ENCODE results near the gene USP37. TPM values are rescaled to one million over a fixed set of nuclear protein-coding genes. Genes with fewer than 3 reads are reported as not detected.
A peak's percentile ranks its signal among the peaks of the same experiment; 100 is the strongest.

USP37 gene
- total and polyA plus RNA-seq, 5 donors from 2014 or later = 9.9 to 30.7 (median 11.9) TPM

- peaks cover 0 to 2% (median 0%) of the 10 kb centered on the region in 7 donors for H3K9me3 Mint-ChIP-seq
- DNase-seq (no peak), ATAC-seq (ENCODE audit: low read depth in 2 of 2) (no peak)
- H3K27ac Mint-ChIP-seq = peak overlapping the region in 2 of 3 donors; percentile 65 to 79
- Histone ChIP-seq H3K27ac (ENCODE audit: insufficient read depth, low read length, poor library complexity, severe bottlenecking) (peak overlapping the region; percentile 14), H3K4me3 (ENCODE audit: low read depth, low read length) (no peak overlapping the region), H3K27me3 (ENCODE audit: control insufficient read depth, insufficient read depth, low read length) (no peaks in the 10 kb centered on the region), H3K9me3 (ENCODE audit: control insufficient read depth in 2 of 2, low read length in 2 of 2) (no peaks in the 10 kb centered on the region), H3K36me3 (ENCODE audit: control insufficient read depth, insufficient read depth, low read length) (peaks cover 17% of the 10 kb centered on the region), H3K4me1 (ENCODE audit: control insufficient read depth, insufficient read depth, low read length, poor library complexity, severe bottlenecking) (peaks cover 73% of the 10 kb centered on the region)
- peaks cover 11% of the 10 kb centered on the region for H3K36me3 Mint-ChIP-seq
- peak overlapping the region; percentile 41 to 89 (median 73) for H3K4me3 Mint-ChIP-seq
- H3K4me1 Mint-ChIP-seq = peaks cover 6 to 63% (median 34%) of the 10 kb centered on the region in 4 donors
- no peaks in the 10 kb centered on the region for H3K27me3 Mint-ChIP-seq
Measured at GRCh38 chr2:218403810-218404209, 164.3 kb downstream of the USP37 start.

GRCh38 chr2:218402911-218403411 lies 165.2 kb downstream of the USP37 start:
- no peak overlapping the region for H3K27ac ChIP-seq (ENCODE audit: insufficient read depth, low read length, poor library complexity, severe bottlenecking)
- H3K27me3 Mint-ChIP-seq = no peaks in the 10 kb centered on the region
- peaks cover 82% of the 10 kb centered on the region for H3K4me1 ChIP-seq (ENCODE audit: control insufficient read depth, insufficient read depth, low read length, poor library complexity, severe bottlenecking)
- peaks cover 17% of the 10 kb centered on the region for H3K36me3 ChIP-seq (ENCODE audit: control insufficient read depth, insufficient read depth, low read length)
- H3K36me3 Mint-ChIP-seq = peaks cover 11% of the 10 kb centered on the region
- peak overlapping the region in 2 of 3 donors; percentile 65 to 66 for H3K27ac Mint-ChIP-seq
- ATAC-seq (ENCODE audit: low read depth in 2 of 2) (no peak), DNase-seq (no peak)
- peak overlapping the region in 3 of 4 donors; percentile 60 to 89 (median 80) for H3K4me3 Mint-ChIP-seq
- H3K9me3 Mint-ChIP-seq = peaks cover 0 to 2% (median 0%) of the 10 kb centered on the region in 7 donors
- no peaks in the 10 kb centered on the region for H3K27me3 ChIP-seq (ENCODE audit: control insufficient read depth, insufficient read depth, low read length)
- no peaks in the 10 kb centered on the region for H3K9me3 ChIP-seq (ENCODE audit: control insufficient read depth in 2 of 2, low read length in 2 of 2)
- peaks cover 6 to 60% (median 32%) of the 10 kb centered on the region in 4 donors for H3K4me1 Mint-ChIP-seq
- H3K4me3 ChIP-seq (ENCODE audit: low read depth, low read length) = no peak overlapping the region

- H3K27me3 Mint-ChIP-seq = no peaks in the 10 kb centered on the region
- peaks cover 6 to 61% (median 33%) of the 10 kb centered on the region in 4 donors for H3K4me1 Mint-ChIP-seq
- H3K27ac Mint-ChIP-seq = no peak overlapping the region
- H3K27me3 ChIP-seq (ENCODE audit: control insufficient read depth, insufficient read depth, low read length) = no peaks in the 10 kb centered on the region
- H3K4me3 ChIP-seq (ENCODE audit: low read depth, low read length) = no peak overlapping the region
- ATAC-seq (ENCODE audit: low read depth in 2 of 2) = no peak
- no peak overlapping the region for H3K27ac ChIP-seq (ENCODE audit: insufficient read depth, low read length, poor library complexity, severe bottlenecking)
- H3K36me3 ChIP-seq (ENCODE audit: control insufficient read depth, insufficient read depth, low read length) = peaks cover 17% of the 10 kb centered on the region
- H3K9me3 Mint-ChIP-seq = peaks cover 0 to 2% (median 0%) of the 10 kb centered on the region in 7 donors
- peaks cover 82% of the 10 kb centered on the region for H3K4me1 ChIP-seq (ENCODE audit: control insufficient read depth, insufficient read depth, low read length, poor library complexity, severe bottlenecking)
- no peaks in the 10 kb centered on the region for H3K9me3 ChIP-seq (ENCODE audit: control insufficient read depth in 2 of 2, low read length in 2 of 2)
- DNase-seq = no peak
- H3K36me3 Mint-ChIP-seq = peaks cover 11% of the 10 kb centered on the region
- H3K4me3 Mint-ChIP-seq = peak overlapping the region; percentile 57 to 89 (median 79)
Measured at GRCh38 chr2:218402491-218402901, 165.7 kb downstream of the USP37 start.

GRCh38 chr2:218401890-218402289 lies 166.3 kb downstream of the USP37 start:
- peaks cover 1 to 62% (median 31%) of the 10 kb centered on the region in 4 donors for H3K4me1 Mint-ChIP-seq
- DNase-seq (no peak), ATAC-seq (ENCODE audit: low read depth in 2 of 2) (no peak)
- H3K27me3 Mint-ChIP-seq = peaks cover 4% of the 10 kb centered on the region
- Histone ChIP-seq H3K27ac (ENCODE audit: insufficient read depth, low read length, poor library complexity, severe bottlenecking) (peak overlapping the region; percentile 23), H3K4me3 (ENCODE audit: low read depth, low read length) (no peak overlapping the region), H3K9me3 (ENCODE audit: control insufficient read depth in 2 of 2, low read length in 2 of 2) (no peaks in the 10 kb centered on the region), H3K4me1 (ENCODE audit: control insufficient read depth, insufficient read depth, low read length, poor library complexity, severe bottlenecking) (peaks cover 82% of the 10 kb centered on the region), H3K27me3 (ENCODE audit: control insufficient read depth, insufficient read depth, low read length) (no peaks in the 10 kb centered on the region), H3K36me3 (ENCODE audit: control insufficient read depth, insufficient read depth, low read length) (peaks cover 17% of the 10 kb centered on the region)
- H3K4me3 Mint-ChIP-seq = peak overlapping the region; percentile 89 to 97 (median 93)
- H3K27ac Mint-ChIP-seq = peak overlapping the region in 2 of 3 donors; percentile 51 to 74
- peaks cover 11% of the 10 kb centered on the region for H3K36me3 Mint-ChIP-seq
- peaks cover 0 to 2% (median 0%) of the 10 kb centered on the region in 7 donors for H3K9me3 Mint-ChIP-seq

GRCh38 chr2:218400930-218401881 lies 166.9 kb downstream of the USP37 start:
- Histone ChIP-seq H3K4me1 (ENCODE audit: control insufficient read depth, insufficient read depth, low read length, poor library complexity, severe bottlenecking) (peaks cover 84% of the 10 kb centered on the region), H3K4me3 (ENCODE audit: low read depth, low read length) (peak overlapping the region; percentile 32), H3K27ac (ENCODE audit: insufficient read depth, low read length, poor library complexity, severe bottlenecking) (peak overlapping the region; percentile 94), H3K27me3 (ENCODE audit: control insufficient read depth, insufficient read depth, low read length) (no peaks in the 10 kb centered on the region), H3K9me3 (ENCODE audit: control insufficient read depth in 2 of 2, low read length in 2 of 2) (no peaks in the 10 kb centered on the region), H3K36me3 (ENCODE audit: control insufficient read depth, insufficient read depth, low read length) (peaks cover 17% of the 10 kb centered on the region)
- Mint-ChIP-seq H3K4me3 (peak overlapping the region; percentile 89 to 97 (median 93)), H3K27me3 (peaks cover 7% of the 10 kb centered on the region), H3K36me3 (peaks cover 11% of the 10 kb centered on the region), H3K27ac (peak overlapping the region in 2 of 3 donors; percentile 51 to 74), H3K9me3 (peaks cover 0 to 2% (median 0%) of the 10 kb centered on the region in 7 donors), H3K4me1 (peaks cover 0 to 64% (median 29%) of the 10 kb centered on the region in 4 donors)
- ATAC-seq (ENCODE audit: low read depth in 2 of 2) (no peak), DNase-seq (no peak)

Other genes with a start within 250 kb of the USP37 start
- gene CATIP, start 211.5 kb downstream of the USP37 start, total RNA-seq = not detected
- gene CATIP, start 211.5 kb downstream of the USP37 start, polyA plus RNA-seq = not detected
- gene SLC11A1, start 186.1 kb downstream of the USP37 start, total RNA-seq = 0.54 TPM
- gene SLC11A1, start 186.1 kb downstream of the USP37 start, polyA plus RNA-seq = 1 to 10 TPM in 1 of 4 donors, under 1 TPM in 3; 0.47 to 1.4 (median 0.87) TPM
- gene CTDSP1, start 168.5 kb downstream of the USP37 start, total RNA-seq = 146 TPM
- gene CTDSP1, start 168.5 kb downstream of the USP37 start, polyA plus RNA-seq = 10 to 100 TPM; 18.8 to 29.4 (median 25.0) TPM
- gene VIL1, start 149.2 kb downstream of the USP37 start, total RNA-seq = 2.1 TPM
- under 1 TPM in 3 of 4 donors, not detected in 1; 0.08 to 0.28 (median 0.09) TPM for gene VIL1, start 149.2 kb downstream of the USP37 start, polyA plus RNA-seq
- gene CNOT9, start 488 bp upstream of the USP37 start, total RNA-seq = 61.0 TPM
- gene CNOT9, start 488 bp upstream of the USP37 start, polyA plus RNA-seq = 10 to 100 TPM; 15.1 to 27.0 (median 22.3) TPM
- 0.12 TPM for gene PLCD4, start 39.5 kb upstream of the USP37 start, total RNA-seq
- under 1 TPM in 2 of 4 donors, not detected in 2; 0.16 to 0.54 TPM for gene PLCD4, start 39.5 kb upstream of the USP37 start, polyA plus RNA-seq
- gene ZNF142, start 91.3 kb upstream of the USP37 start, total RNA-seq = 48.8 TPM
- gene ZNF142, start 91.3 kb upstream of the USP37 start, polyA plus RNA-seq = 1 to 10 TPM; 5.6 to 8.7 (median 6.4) TPM
- gene BCS1L, start 91.3 kb upstream of the USP37 start, total RNA-seq = 25.3 TPM
- 10 to 100 TPM; 11.7 to 15.3 (median 14.3) TPM for gene BCS1L, start 91.3 kb upstream of the USP37 start, polyA plus RNA-seq
- 19.5 TPM for gene RNF25, start 103.7 kb upstream of the USP37 start, total RNA-seq
- gene RNF25, start 103.7 kb upstream of the USP37 start, polyA plus RNA-seq = 10 to 100 TPM; 20.0 to 25.6 (median 22.7) TPM
- gene STK36, start 103.7 kb upstream of the USP37 start, total RNA-seq = 10.5 TPM
- gene STK36, start 103.7 kb upstream of the USP37 start, polyA plus RNA-seq = 1 to 10 TPM; 1.8 to 3.7 (median 2.6) TPM
- gene TTLL4, start 142.5 kb upstream of the USP37 start, total RNA-seq = 19.0 TPM
- 1 to 10 TPM; 4.1 to 6.7 (median 4.8) TPM for gene TTLL4, start 142.5 kb upstream of the USP37 start, polyA plus RNA-seq
- not detected for gene CYP27A1, start 213.8 kb upstream of the USP37 start, total RNA-seq
- under 1 TPM in 1 of 4 donors, not detected in 3; 0.13 TPM for gene CYP27A1, start 213.8 kb upstream of the USP37 start, polyA plus RNA-seq